ENCODE results near the gene NKD1. TPM values are rescaled to one million over a fixed set of nuclear protein-coding genes. Genes with fewer than 3 reads are reported as not detected.

NKD1 gene
- total RNA-seq, 4 donors from 2014 or later, result 3.5 to 48.1 (median 8.9) TPM

GRCh38 chr16:50553731-50554360, 5.7 kb downstream of the NKD1 start:
- intact Hi-C loops (cut with DNase I; ENCODE audit: low total_unique reads), result no loop called here
- Histone ChIP-seq H3K27me3 (no peaks in the 10 kb centered on the region), H3K9me3 (no peaks in the 10 kb centered on the region), H3K36me3 (no peaks in the 10 kb centered on the region), H3K4me3 (no peak overlapping the region), H3K27ac (no peak overlapping the region), H3K4me1 (no peaks in the 10 kb centered on the region)
- TF ChIP-seq POLR2A (IDR thresholded peaks at IDR 0.05), result no peak
- TF ChIP-seq, protein P1, sequence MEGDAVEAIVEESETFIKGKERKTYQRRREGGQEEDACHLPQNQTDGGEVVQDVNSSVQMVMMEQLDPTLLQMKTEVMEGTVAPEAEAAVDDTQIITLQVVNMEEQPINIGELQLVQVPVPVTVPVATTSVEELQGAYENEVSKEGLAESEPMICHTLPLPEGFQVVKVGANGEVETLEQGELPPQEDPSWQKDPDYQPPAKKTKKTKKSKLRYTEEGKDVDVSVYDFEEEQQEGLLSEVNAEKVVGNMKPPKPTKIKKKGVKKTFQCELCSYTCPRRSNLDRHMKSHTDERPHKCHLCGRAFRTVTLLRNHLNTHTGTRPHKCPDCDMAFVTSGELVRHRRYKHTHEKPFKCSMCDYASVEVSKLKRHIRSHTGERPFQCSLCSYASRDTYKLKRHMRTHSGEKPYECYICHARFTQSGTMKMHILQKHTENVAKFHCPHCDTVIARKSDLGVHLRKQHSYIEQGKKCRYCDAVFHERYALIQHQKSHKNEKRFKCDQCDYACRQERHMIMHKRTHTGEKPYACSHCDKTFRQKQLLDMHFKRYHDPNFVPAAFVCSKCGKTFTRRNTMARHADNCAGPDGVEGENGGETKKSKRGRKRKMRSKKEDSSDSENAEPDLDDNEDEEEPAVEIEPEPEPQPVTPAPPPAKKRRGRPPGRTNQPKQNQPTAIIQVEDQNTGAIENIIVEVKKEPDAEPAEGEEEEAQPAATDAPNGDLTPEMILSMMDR (IDR thresholded peaks at IDR 0.05), result no peak
- DNase-seq, result no peak

DNA sequence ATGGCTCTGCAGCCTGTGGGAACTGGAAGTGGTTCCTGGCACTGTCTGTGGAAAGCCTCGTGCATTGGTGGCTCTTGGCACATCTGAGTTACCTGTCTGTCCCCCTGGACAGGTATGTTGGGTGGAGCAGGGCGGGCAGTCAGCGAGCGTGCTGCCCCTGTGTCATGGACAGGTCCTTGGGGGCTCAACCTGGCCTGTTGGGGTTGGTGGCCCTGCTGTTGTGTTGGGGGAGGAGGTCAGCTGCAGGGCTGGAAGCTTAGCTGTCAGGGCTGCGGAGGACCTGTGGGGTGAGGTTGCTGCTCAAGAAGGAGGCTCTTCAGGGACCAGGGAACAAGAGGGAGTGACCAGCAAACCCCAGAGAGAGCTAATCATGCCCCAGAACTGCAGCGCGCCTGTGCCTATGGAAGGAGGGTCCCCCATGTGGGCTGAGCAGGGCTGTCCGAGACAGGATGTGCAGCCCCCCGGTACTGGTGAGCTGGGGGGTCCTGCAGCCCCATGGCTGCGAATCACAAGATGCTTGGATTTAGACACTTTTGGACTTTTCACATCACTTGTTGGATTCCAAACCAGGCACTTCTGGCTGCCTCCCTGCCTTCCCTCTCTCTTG, 7.2 kb downstream of the NKD1 start:
- no peaks in the 10 kb centered on the region for H3K27me3 ChIP-seq
- intact Hi-C loops (cut with DNase I; ENCODE audit: low total_unique reads), result no loop called here
- H3K4me1 ChIP-seq, result no peaks in the 10 kb centered on the region
- H3K27ac ChIP-seq, result no peak overlapping the region
- H3K36me3 ChIP-seq, result no peaks in the 10 kb centered on the region
- no peak overlapping the region for H3K4me3 ChIP-seq
- H3K9me3 ChIP-seq, result no peaks in the 10 kb centered on the region
- no peak for TF ChIP-seq POLR2A (IDR thresholded peaks at IDR 0.05)
- TF ChIP-seq, protein P1 (IDR thresholded peaks at IDR 0.05), result no peak
- no peak for DNase-seq

GRCh38 chr16:50555952-50556673, 7.9 kb downstream of the NKD1 start:
- Histone ChIP-seq H3K27ac (no peak overlapping the region), H3K4me1 (no peaks in the 10 kb centered on the region), H3K36me3 (no peaks in the 10 kb centered on the region), H3K27me3 (no peaks in the 10 kb centered on the region), H3K4me3 (no peak overlapping the region), H3K9me3 (no peaks in the 10 kb centered on the region)
- intact Hi-C loops (cut with DNase I; ENCODE audit: low total_unique reads), result no loop called here
- TF ChIP-seq POLR2A (IDR thresholded peaks at IDR 0.05), result no peak
- TF ChIP-seq, protein P1 (IDR thresholded peaks at IDR 0.05), result no peak
- DNase-seq, result no peak

GRCh38 chr16:50557046-50557445, 8.8 kb downstream of the NKD1 start:
- intact Hi-C loops (cut with DNase I; ENCODE audit: low total_unique reads), result no loop called here
- TF ChIP-seq POLR2A (IDR thresholded peaks at IDR 0.05), result no peak
- TF ChIP-seq, protein P1 (IDR thresholded peaks at IDR 0.05), result no peak
- no peak overlapping the region for H3K4me3 ChIP-seq
- H3K36me3 ChIP-seq, result no peaks in the 10 kb centered on the region
- H3K27ac ChIP-seq, result no peak overlapping the region
- no peaks in the 10 kb centered on the region for H3K27me3 ChIP-seq
- no peaks in the 10 kb centered on the region for H3K9me3 ChIP-seq
- no peaks in the 10 kb centered on the region for H3K4me1 ChIP-seq
- no peak for DNase-seq

DNA sequence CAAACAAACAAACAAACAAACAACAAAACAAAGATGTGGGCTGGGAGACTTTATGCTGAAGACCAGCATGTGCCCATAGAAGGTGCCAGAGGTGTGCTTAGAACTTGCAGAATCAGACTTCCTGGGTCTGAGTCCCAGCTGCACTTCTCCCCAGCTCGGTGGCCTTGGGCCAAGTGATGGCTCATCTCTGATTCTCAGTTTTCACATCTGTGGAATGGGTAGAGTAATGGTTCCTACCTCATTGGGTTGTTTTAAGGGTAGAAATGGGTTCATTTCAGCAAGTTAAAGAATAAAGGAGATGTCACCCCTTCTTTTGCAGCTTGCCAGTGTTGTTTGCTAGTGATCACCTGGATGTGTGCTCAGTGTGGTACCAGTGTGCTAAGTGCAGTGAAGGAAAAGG, 10.7 kb downstream of the NKD1 start:
- no peaks in the 10 kb centered on the region for H3K27me3 ChIP-seq
- H3K36me3 ChIP-seq, result no peaks in the 10 kb centered on the region
- DNase-seq, result no peak
- no peak overlapping the region for H3K4me3 ChIP-seq
- TF ChIP-seq, protein P1 (IDR thresholded peaks at IDR 0.05), result no peak
- H3K4me1 ChIP-seq, result no peaks in the 10 kb centered on the region
- H3K27ac ChIP-seq, result no peak overlapping the region
- H3K9me3 ChIP-seq, result no peaks in the 10 kb centered on the region
- intact Hi-C loops (cut with DNase I; ENCODE audit: low total_unique reads), result no loop called here

All from uterus (tissue), 4 donors.